ENCODE data around the gene DDX46.
"Not testable (repeated sequence)": the region's sequence is repeated elsewhere in the genome, so short reads cannot be mapped to it uniquely, and the experiment has no call there.

The DDX46 gene

GRCh38 chr5:134758504-134759341 lies at the start of gene DDX46:
Gene DDX46 (plus strand): TSS chr5:134758779. CDS start chr5:134758939, 160 bp downstream.
- peak; percentile 86 for TF ChIP-seq CTCF (IDR thresholded peaks at IDR 0.05; ENCODE audit: borderline replicate concordance, insufficient read depth, low read depth, low read length)

GRCh38 chr5:134714120-134714519 lies 44.5 kb upstream of the DDX46 start:
- TF ChIP-seq CTCF (IDR thresholded peaks at IDR 0.05; ENCODE audit: borderline replicate concordance, insufficient read depth, low read depth, low read length) = no peak
- no peak overlapping the region for H3K4me3 ChIP-seq (ENCODE audit: low read depth, low read length)

More at GRCh38 chr5:134758504-134759341, at the start of gene DDX46:
- H3K4me3 ChIP-seq (ENCODE audit: low read depth, low read length) = peak within 1 kb of the TSS; percentile 94

DNA sequence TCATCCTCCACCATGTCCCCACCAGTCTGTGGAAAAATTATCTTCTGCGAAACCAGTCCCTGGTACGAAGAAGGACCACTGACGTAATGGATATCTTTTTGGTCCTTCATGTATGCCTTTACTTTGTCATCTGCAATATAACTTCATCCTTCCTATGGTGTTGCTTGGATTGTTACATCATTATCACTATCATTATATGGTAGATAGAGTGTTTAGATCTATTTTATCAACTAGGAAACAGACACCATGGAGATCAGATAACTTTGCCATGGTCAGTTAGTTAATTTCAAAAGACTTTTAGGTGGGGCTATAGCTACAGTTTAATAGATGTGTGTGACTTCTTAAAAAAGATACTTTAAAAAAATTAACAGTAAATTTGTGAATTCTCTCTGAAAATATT lies 44.0 kb upstream of the DDX46 start:
- no peak overlapping the region for H3K4me3 ChIP-seq (ENCODE audit: low read depth, low read length)
- no peak for TF ChIP-seq CTCF (IDR thresholded peaks at IDR 0.05; ENCODE audit: borderline replicate concordance, insufficient read depth, low read depth, low read length)

- H3K4me3 ChIP-seq (ENCODE audit: low read depth, low read length) = not testable (repeated sequence)
Measured at GRCh38 chr5:134715466-134715865, 43.1 kb upstream of the DDX46 start.

- no peak overlapping the region for H3K4me3 ChIP-seq (ENCODE audit: low read depth, low read length)
- TF ChIP-seq CTCF (IDR thresholded peaks at IDR 0.05; ENCODE audit: borderline replicate concordance, insufficient read depth, low read depth, low read length) = no peak
Measured at GRCh38 chr5:134724872-134725271, 33.7 kb upstream of the DDX46 start.

GRCh38 chr5:134732819-134733218 lies 25.8 kb upstream of the DDX46 start:
- no peak for TF ChIP-seq CTCF (IDR thresholded peaks at IDR 0.05; ENCODE audit: borderline replicate concordance, insufficient read depth, low read depth, low read length)
- H3K4me3 ChIP-seq (ENCODE audit: low read depth, low read length) = no peak overlapping the region

- H3K4me3 ChIP-seq (ENCODE audit: low read depth, low read length) = no peak overlapping the region
Measured at GRCh38 chr5:134735243-134735642, 23.3 kb upstream of the DDX46 start.

More at GRCh38 chr5:134735243-134735642, 23.3 kb upstream of the DDX46 start:
- no peak for TF ChIP-seq CTCF (IDR thresholded peaks at IDR 0.05; ENCODE audit: borderline replicate concordance, insufficient read depth, low read depth, low read length)

Measured in GM12875 (cell line).